DND-41 (cell line): ENCODE measurements around the gene CTTN.

Experiments used
- ATAC-seq: fragments of 200-7000 bp; cut with Tn5 transposase; 3 replicates; pipeline ENCODE4 v1.9.1; 2021; ENCODE audit warnings: low read depth; ENCODE audit not compliant: insufficient read depth
- DNase-seq: peaks from one replicate; pipeline ENCODE4 v3.0.0-alpha.2; 2020
- H2AFZ ChIP-seq: 2 replicates; pipeline ENCODE4 v1.6.0; 2012; ENCODE audit warnings: low read depth, low read length
- H3K27ac ChIP-seq: 2 replicates; pipeline ENCODE4 v1.5.1; 2012; ENCODE audit warnings: low read length, inconsistent platforms
- H3K27me3 ChIP-seq: fragments of 200-600 bp; sonication (generic); 2 replicates; pipeline ENCODE4 v1.6.0; 2012; ENCODE audit warnings: low read length, mild to moderate bottlenecking, inconsistent platforms; ENCODE audit not compliant: insufficient read depth, poor library complexity
- H3K36me3 ChIP-seq: 2 replicates; pipeline ENCODE4 v1.5.1; 2012; ENCODE audit warnings: low read length, inconsistent platforms; ENCODE audit not compliant: insufficient read depth
- H3K4me1 ChIP-seq: 2 replicates; pipeline ENCODE4 v1.5.1; 2012; ENCODE audit warnings: mild to moderate bottlenecking, low read length; ENCODE audit not compliant: insufficient read depth
- H3K4me2 ChIP-seq: 2 replicates; pipeline ENCODE4 v1.6.0; 2012; ENCODE audit warnings: mild to moderate bottlenecking, moderate library complexity, low read length, inconsistent platforms; ENCODE audit not compliant: insufficient read depth
- H3K4me3 ChIP-seq, 2 experiments: fragments of 200-600 bp in 1 of 2; shearing (Covaris generic) in 1 of 2; 2 replicates each; pipeline ENCODE4 v1.5.1; 2012 to 2016; ENCODE audit warnings: inconsistent platforms in 2 of 2, low read length in 2 of 2, mild to moderate bottlenecking in 2 of 2, low read depth in 1 of 2, moderate library complexity in 1 of 2
- H3K79me2 ChIP-seq: 2 replicates; pipeline ENCODE4 v1.6.0; 2012; ENCODE audit warnings: low read length, inconsistent platforms; ENCODE audit not compliant: insufficient read depth
- H3K9ac ChIP-seq: 2 replicates; pipeline ENCODE4 v1.6.0; 2012; ENCODE audit warnings: low read depth, mild to moderate bottlenecking, inconsistent platforms, low read length, moderate library complexity
- H3K9me3 ChIP-seq: 2 replicates; pipeline ENCODE4 v1.5.1; 2012; ENCODE audit warnings: low read length, moderate library complexity, mild to moderate bottlenecking, inconsistent platforms; ENCODE audit not compliant: insufficient read depth, severe bottlenecking
- H4K20me1 ChIP-seq: 2 replicates; pipeline ENCODE4 v1.6.0; 2012; ENCODE audit warnings: low read length; ENCODE audit not compliant: insufficient read depth
- EZH2 ChIP-seq: IDR thresholded peaks from 3 replicates; pipeline ENCODE4 v1.6.1; 2012; ENCODE audit warnings: borderline replicate concordance, low read depth, mild to moderate bottlenecking, moderate library complexity, low read length, inconsistent platforms; ENCODE audit not compliant: severe bottlenecking
- TF ChIP-seq, protein P1 (sequence below): IDR thresholded peaks from 2 replicates; pipeline ENCODE4 v1.5.1; 2012; ENCODE audit warnings: borderline replicate concordance, low read length, moderate library complexity, mild to moderate bottlenecking; ENCODE audit not compliant: poor library complexity, severe bottlenecking; ENCODE audit errors: extremely low read depth

Gene CTTN

DNA sequence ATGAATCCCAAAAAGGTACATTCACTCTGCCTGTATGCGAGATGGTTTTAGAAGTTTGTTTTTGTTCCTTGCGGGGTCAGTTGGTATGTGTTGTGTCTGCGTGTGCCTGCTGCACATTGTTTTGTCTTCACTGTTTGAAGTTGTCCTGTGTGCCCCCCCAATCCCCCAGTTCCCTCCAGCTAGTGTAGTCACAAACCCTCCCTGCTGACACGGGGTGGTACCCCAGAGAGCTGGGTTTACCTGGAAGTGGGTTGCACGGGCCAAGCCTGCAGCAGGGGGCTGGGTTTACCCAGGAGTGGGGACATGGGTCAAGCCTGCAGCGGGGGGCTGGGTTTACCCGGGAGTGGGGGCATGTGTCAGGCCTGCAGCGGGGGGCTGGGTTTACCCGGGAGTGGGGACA, 22.2 kb downstream of the CTTN start:
- peaks cover 10% of the 10 kb centered on the region; the same call in 1 of the 2 replicates for H4K20me1 ChIP-seq

DNA sequence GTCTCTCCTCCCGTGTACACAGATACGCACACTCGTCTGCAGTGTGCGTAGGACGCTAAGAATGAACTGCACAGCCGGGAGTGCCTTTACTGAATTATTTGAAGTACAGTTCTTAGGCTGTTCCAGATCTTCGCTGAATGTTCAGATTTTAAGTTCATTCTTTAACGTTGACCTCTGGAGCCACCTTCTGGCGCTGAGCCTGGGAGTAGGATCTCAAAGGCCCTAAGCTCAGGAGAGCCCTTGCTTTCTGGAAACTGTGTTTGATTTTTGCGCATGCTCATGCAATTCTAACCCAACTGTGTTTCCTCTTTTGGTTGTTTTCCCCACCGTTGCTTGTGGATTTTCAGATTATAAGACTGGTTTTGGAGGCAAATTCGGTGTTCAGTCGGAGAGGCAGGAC, 22.8 kb downstream of the CTTN start:
- H3K9ac ChIP-seq: no peak overlapping the region
- no peak overlapping the region for H3K4me2 ChIP-seq
- H3K4me3 ChIP-seq: no peak overlapping the region
- peaks cover 10% of the 10 kb centered on the region; the same call in 1 of the 2 replicates for H4K20me1 ChIP-seq
- DNase-seq (no peak), ATAC-seq (no peak)
- no peaks in the 10 kb centered on the region for H3K9me3 ChIP-seq
- H3K27ac ChIP-seq: no peak overlapping the region
- no peaks in the 10 kb centered on the region for H3K79me2 ChIP-seq
- no peak overlapping the region for H2AFZ ChIP-seq
- no peaks in the 10 kb centered on the region for H3K27me3 ChIP-seq
- H3K4me1 ChIP-seq: no peaks in the 10 kb centered on the region
- H3K36me3 ChIP-seq: no peaks in the 10 kb centered on the region
- TF ChIP-seq, protein P1, sequence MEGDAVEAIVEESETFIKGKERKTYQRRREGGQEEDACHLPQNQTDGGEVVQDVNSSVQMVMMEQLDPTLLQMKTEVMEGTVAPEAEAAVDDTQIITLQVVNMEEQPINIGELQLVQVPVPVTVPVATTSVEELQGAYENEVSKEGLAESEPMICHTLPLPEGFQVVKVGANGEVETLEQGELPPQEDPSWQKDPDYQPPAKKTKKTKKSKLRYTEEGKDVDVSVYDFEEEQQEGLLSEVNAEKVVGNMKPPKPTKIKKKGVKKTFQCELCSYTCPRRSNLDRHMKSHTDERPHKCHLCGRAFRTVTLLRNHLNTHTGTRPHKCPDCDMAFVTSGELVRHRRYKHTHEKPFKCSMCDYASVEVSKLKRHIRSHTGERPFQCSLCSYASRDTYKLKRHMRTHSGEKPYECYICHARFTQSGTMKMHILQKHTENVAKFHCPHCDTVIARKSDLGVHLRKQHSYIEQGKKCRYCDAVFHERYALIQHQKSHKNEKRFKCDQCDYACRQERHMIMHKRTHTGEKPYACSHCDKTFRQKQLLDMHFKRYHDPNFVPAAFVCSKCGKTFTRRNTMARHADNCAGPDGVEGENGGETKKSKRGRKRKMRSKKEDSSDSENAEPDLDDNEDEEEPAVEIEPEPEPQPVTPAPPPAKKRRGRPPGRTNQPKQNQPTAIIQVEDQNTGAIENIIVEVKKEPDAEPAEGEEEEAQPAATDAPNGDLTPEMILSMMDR: peak; percentile 42
- no peak for TF ChIP-seq EZH2

More for the DNA sequence above, 22.2 kb downstream of the CTTN start:
- H3K4me1 ChIP-seq: no peaks in the 10 kb centered on the region
- no peak overlapping the region for H3K9ac ChIP-seq
- no peaks in the 10 kb centered on the region for H3K27me3 ChIP-seq
- no peaks in the 10 kb centered on the region for H3K36me3 ChIP-seq
- no peaks in the 10 kb centered on the region for H3K9me3 ChIP-seq
- H3K4me2 ChIP-seq: no peak overlapping the region
- no peaks in the 10 kb centered on the region for H3K79me2 ChIP-seq
- H3K4me3 ChIP-seq: no peak overlapping the region
- ATAC-seq (no peak), DNase-seq (no peak)
- no peak overlapping the region for H3K27ac ChIP-seq
- H2AFZ ChIP-seq: no peak overlapping the region
- no peak for TF ChIP-seq EZH2
- TF ChIP-seq, protein P1: no peak

DNA sequence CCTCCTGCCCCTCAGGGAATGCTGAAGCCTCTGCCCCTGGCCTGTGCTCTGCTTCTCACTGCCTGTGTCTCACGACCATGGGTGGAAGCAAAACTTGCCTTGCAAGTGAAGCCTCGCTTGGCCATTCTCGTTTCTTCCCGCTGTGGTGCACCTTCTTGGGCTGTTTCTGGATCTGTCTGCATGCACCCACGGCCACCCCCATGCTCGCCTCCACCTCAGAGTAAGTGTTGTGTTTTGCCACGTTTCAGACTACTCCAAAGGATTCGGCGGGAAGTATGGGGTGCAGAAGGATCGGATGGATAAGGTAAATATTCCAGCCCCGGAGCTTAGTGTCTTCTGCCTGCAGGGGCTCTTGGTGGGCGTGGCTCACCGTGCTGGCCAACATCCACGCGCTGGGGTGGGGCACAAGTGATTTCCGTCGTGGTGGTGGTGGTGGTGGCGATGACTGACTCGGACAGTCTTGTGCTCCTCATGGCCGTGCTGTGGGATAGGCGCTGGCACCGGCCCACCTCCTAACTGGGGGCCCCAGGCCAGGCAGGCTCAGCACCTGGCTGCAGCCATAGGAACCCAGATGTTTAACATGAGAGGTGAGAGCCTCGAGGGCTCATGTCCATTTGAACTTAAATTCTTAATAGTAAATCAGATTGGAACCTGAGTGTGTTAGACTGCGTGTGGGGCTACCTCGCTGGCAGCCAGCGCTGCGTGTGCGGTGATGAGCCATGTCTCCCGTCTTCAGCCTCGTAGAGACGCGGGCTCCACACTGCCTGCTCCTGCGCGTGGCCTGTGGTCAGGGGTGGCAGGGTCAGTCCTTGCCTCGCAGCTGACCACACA, 24.6 kb downstream of the CTTN start:
- Histone ChIP-seq H4K20me1 (peaks cover 10% of the 10 kb centered on the region; the same call in 1 of the 2 replicates), H3K9me3 (no peaks in the 10 kb centered on the region), H3K4me1 (no peaks in the 10 kb centered on the region), H3K27me3 (no peaks in the 10 kb centered on the region), H3K36me3 (no peaks in the 10 kb centered on the region), H3K79me2 (no peaks in the 10 kb centered on the region), H3K9ac (no peak overlapping the region), H2AFZ (no peak overlapping the region), H3K27ac (no peak overlapping the region), H3K4me2 (no peak overlapping the region), H3K4me3 (no peak overlapping the region)
- TF ChIP-seq, protein P1: no peak
- TF ChIP-seq EZH2: no peak
- DNase-seq: no peak
- ATAC-seq: no peak
